Skeletal muscle satellite cell (primary cell): ENCODE results near the gene RNLS. TPM values are rescaled to one million over a fixed set of nuclear protein-coding genes. Genes with fewer than 3 reads are reported as not detected.

ENCODE experiments used
- H3K27me3 ChIP-seq: 2 replicates; pipeline ENCODE4 v1.7.0; 2013; ENCODE audit warnings: low read length; ENCODE audit not compliant: control insufficient read depth, insufficient read depth
- H3K36me3 ChIP-seq: 2 replicates; pipeline ENCODE4 v1.7.0; 2013; ENCODE audit warnings: mild to moderate bottlenecking, control low read depth, low read length; ENCODE audit not compliant: insufficient read depth
- H3K4me1 ChIP-seq: 2 replicates; pipeline ENCODE4 v1.7.0; 2013; ENCODE audit warnings: low read length; ENCODE audit not compliant: control insufficient read depth, insufficient read depth
- H3K4me2 ChIP-seq: 2 replicates; pipeline ENCODE4 v1.7.0; 2013; ENCODE audit warnings: mild to moderate bottlenecking, low read length
- H3K4me3 ChIP-seq: 2 replicates; pipeline ENCODE4 v1.7.0; 2013; ENCODE audit warnings: low read length
- H3K9ac ChIP-seq: 2 replicates; pipeline ENCODE4 v1.7.0; 2013; ENCODE audit warnings: mild to moderate bottlenecking, low read depth, low read length, moderate library complexity
- H3K9me3 ChIP-seq: replicated peaks from 2 replicates; pipeline ENCODE4 v1.7.0; 2013; ENCODE audit warnings: mild to moderate bottlenecking, control low read depth, low read length
- small RNA-seq: library from RNA; depleted of rRNA; stranded (forward); fragments of <200 nt; gene quantifications from one replicate; pipeline ENCODE3, GENCODE V24; 2012

The RNLS gene

DNA sequence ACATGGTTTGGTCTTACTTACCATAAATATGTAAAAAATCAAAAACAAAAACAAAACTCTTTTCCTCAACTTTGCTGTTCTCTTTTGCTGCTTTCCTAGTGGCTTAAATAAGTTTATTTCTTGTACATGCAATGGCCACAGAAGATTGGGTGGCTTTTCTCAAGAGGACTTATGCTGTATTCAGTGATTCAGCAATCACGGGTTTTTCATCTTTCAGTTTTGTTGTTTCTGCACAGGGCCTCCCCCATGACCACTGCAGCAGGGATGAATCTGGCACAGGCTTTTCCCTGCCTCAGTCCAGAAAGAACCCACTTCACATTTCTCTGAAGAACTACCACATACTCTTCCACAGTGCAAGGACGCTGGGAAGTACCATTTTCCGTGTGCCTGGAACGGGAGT lies 355.0 kb downstream of the RNLS start:
- H3K9me3 ChIP-seq, result no peaks in the 10 kb centered on the region
- no peaks in the 10 kb centered on the region for H3K27me3 ChIP-seq
- H3K36me3 ChIP-seq, result no peaks in the 10 kb centered on the region
- H3K9ac ChIP-seq, result no peak overlapping the region
- H3K4me1 ChIP-seq, result peaks cover 11% of the 10 kb centered on the region
- H3K4me2 ChIP-seq, result no peak overlapping the region
- H3K4me3 ChIP-seq, result no peak overlapping the region

DNA sequence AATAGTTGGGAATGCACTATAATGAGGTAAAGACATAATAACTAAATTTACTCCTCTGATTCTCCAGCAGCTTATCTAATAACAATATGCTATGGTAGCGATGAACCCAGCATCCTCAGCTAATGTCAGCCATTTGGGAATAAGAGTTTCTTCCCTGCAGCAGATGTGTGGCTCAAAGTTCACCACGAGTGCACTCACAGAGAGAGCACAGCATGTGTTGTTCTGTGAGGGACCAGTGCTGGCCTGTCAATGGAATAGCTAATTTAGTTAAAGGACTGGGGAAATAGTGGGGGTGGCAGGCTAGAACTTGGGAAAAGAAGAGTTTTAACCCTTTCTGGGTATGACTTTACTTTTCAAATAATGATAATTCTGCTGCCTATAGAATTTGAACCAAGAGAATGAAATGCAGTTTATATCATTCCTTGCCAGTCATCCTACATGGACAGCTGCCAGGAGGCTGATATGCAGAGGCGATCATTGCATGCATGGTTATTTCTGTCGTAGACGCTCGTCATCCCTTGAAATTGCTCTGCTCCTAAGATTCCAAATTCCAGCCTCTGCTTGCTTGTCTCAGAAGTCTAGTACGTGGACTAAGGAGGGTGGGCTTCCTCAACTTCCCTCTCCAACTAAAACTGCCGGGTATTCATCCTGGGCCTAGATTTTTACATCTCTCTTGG lies 355.6 kb downstream of the RNLS start:
- H3K4me3 ChIP-seq, result no peak overlapping the region
- H3K9ac ChIP-seq, result no peak overlapping the region
- H3K4me2 ChIP-seq, result no peak overlapping the region
- H3K27me3 ChIP-seq, result no peaks in the 10 kb centered on the region
- H3K4me1 ChIP-seq, result peaks cover 11% of the 10 kb centered on the region
- H3K9me3 ChIP-seq, result no peaks in the 10 kb centered on the region
- H3K36me3 ChIP-seq, result no peaks in the 10 kb centered on the region

DNA sequence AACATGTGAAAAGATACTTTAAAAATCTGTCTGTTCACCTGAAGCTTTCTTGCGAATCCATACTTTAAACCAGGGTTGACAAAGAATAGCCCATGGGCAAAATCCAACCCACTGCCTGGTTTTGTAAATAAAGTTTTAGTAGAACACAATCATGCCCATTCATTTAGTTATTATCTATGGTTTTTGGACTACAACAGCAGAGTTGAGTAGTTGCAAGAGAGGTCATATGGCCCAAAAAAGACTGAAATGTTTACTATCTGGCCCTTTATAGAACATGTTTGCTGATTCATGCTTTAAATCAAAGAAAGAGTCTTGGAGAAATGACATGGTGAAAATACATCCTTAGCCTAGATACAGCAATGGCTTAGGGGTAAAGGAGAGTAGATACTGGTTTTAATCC lies 356.2 kb downstream of the RNLS start:
- Histone ChIP-seq H3K4me1 (peaks cover 11% of the 10 kb centered on the region), H3K4me2 (no peak overlapping the region), H3K36me3 (no peaks in the 10 kb centered on the region), H3K27me3 (no peaks in the 10 kb centered on the region), H3K4me3 (no peak overlapping the region), H3K9me3 (no peaks in the 10 kb centered on the region), H3K9ac (no peak overlapping the region)

DNA sequence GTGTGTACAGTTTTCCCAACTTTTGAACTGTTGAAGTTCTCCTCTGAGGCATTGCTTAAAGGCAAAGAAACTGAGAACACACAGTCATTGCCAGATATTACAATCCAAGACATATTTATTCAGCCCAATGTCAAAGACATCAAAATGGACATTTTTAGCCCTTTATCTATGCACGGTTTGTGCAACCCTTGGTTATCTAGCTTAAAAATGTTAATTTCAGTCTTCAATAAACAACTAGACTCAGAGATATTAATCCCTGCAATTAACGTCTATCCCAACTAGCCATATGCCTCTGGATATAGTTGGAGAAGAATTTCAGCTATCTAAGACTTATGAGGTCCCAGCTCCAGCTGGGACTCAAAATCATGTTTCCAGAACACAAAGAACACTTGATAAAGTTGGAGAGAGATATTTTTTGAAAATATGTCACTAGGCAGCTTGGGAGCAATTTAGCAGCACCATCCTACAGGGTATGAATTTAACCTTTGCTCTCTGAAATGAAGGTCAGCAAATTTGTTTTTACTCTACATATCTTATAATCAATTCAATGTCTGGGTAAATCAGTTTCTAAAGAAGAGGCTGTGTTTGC lies 357.0 kb downstream of the RNLS start:
- H3K9me3 ChIP-seq, result no peaks in the 10 kb centered on the region
- H3K9ac ChIP-seq, result no peak overlapping the region
- peaks cover 11% of the 10 kb centered on the region for H3K4me1 ChIP-seq
- no peaks in the 10 kb centered on the region for H3K27me3 ChIP-seq
- H3K4me3 ChIP-seq, result no peak overlapping the region
- H3K4me2 ChIP-seq, result no peak overlapping the region
- no peaks in the 10 kb centered on the region for H3K36me3 ChIP-seq

Small RNA genes lying within 50 kb of the gene (small RNA-seq; reads per million reads assigned to genes)
- not detected for gene AL353149.1
- not detected for gene RF00019
